HG02870 (cell line): ENCODE results near the gene EOGT.

Experiments used
- ATAC-seq: cut with Tn5 transposase; IDR thresholded peaks from one replicate; pipeline ENCODE4 v1.9.1; 2021; ENCODE audit warnings: mild to moderate bottlenecking, moderate library complexity; ENCODE audit not compliant: unreplicated experiment

Gene EOGT

DNA sequence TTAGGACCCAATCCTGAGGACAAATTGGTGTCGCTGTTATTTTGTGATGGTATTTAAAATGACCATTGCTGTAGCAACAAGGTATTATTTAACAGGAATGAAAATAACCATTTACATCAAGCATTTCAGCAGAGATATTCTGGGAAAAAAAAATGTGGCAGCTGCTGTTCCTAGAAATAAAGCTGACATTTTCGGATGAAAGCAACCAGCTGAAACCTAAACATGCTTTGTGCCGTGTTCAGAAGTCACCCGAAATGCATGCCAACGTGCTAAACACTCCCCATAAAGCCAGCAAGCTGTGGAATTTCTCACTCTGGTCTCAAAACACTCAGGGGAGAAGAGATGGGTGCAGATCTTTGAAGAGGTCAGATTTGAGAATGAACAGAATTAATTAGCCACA is 49.6 kb downstream of the EOGT start:
- no peak for ATAC-seq

DNA sequence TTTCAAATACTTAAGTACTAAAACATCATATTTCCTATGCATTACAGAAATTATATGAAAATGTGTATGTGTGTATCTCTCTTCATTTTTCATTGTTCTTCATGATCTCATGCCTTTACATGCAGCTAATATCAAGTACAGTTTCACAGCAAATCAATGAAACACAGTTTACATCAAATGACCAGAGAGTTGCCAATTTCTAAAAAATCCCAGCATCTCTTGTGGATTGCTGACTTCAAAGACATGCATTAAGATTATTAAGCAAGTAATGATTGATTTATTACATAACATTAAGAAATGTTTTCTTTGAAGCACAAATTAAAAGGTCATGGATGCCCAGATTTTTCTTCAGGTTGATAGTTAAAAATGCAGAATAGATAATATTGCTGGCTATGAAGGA is 50.1 kb downstream of the EOGT start:
- no peak for ATAC-seq

DNA sequence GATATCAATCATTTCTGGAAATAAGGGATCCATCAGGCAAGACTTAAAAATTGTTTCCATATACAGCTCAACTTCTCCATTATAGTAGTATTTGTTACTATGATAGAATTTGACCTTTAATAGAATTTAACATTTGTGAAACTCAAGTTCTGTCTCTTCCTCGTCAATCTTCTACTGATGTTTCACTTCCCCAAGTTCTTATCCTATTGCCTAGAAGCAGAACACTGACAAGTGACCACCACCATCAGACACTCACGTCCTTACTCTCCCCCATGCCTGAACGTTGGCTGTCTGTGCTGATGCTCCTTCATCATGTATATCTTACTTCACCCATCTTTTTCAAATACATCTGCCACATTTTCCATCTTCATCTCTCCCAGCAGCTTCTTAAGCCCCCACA is 54.6 kb downstream of the EOGT start:
- ATAC-seq, result no peak

DNA sequence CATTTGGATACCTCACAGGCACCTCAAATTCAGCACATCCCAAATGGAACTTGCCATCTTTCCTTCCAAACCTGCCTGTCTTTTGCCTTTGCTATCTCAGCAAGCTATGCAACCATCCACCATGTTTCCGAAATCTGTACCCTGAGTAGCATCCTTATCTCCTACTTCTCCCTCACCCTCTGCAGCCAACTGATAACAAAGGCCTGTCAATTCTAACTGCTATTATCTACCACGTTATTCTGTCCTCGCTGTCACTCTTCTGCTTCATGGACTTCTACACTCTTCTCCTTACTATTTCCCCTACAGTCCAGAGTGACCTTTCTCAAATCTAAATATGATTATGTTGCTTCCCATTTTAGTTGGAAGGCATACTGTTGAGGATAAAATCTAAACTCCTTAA is 55.6 kb downstream of the EOGT start:
- ATAC-seq, result no peak

DNA sequence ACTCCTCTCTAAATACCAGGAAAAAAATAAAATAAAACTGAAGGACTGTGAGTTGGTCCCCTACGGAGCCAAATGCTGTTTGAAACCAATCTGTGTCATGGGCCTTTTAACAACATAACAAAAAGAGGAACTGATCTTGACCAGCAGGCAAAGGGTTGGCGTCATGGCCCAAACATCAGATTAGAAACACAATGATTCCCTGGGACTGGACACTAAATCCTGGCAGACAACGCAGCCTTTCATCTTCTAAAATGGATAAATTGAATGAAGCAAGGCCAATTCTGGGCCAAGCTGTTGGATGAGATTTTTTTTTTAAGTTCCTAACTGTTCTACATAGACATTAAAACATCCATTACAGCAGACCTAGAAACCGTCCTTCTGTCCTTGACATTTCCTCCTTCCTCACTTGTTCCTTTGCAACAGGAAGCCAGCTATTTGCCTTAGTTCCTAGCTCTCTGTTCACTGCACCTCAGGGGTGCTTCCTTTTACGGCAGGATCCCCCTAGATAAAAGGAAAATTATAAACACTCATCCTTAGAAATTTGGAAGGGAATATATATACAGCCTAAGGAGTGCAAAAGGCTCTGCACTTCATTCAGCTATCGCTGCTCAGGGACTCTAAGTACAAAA is 59.6 kb downstream of the EOGT start:
- ATAC-seq, result peak; percentile 59

DNA sequence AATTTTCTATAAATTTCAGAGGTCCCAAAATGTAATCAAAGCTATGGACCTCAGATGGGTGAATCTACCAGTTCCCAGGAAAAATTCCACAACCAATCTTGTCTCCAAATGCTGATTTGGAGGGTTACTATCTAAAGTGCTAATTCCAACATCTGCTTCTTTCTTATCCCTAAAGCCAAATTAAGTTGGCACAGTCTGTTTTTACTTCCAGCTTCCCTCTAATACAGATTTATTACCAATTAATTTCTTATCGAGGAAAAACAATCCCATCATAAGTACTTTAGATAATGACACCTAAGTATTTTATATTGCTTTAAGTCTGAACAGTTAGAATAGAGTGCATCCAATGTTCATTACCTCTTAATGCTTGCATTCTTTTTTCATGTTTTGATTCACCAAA is 68.3 kb downstream of the EOGT start:
- no peak for ATAC-seq

DNA sequence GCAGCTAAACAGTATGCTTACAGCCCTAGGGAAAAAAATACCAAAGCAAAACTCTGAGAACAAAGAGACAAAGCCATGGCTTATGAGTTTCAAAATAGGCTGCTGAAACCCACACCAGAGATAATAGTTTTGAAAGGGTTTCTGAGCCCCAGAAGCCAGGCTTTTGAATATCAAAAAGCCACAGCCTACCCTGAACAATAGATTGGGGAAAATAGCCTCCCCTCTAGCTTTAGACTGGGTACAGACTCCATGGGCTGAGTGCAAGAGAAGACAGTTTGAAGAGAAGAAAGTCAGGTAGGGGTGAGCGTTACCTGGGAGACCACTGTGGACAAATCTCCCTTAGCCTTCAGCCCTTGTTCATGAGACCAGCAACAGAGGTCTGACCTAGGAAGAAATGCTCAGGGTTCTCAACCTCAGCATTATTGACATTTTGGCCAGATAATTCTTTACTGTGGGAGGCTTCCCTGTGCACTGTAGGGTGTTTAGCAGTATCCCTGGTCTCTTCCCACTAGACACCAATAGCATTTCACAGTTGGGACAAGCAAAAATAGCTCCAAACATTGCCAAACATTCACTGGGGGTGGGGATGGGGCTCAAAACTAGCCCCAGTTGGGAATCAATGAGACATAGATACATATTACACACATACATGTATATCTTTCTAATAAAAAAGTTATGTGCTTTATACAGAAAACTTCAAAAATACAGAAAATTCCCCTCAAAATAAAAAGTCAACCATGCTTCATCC is 69.6 kb downstream of the EOGT start:
- ATAC-seq, result no peak

DNA sequence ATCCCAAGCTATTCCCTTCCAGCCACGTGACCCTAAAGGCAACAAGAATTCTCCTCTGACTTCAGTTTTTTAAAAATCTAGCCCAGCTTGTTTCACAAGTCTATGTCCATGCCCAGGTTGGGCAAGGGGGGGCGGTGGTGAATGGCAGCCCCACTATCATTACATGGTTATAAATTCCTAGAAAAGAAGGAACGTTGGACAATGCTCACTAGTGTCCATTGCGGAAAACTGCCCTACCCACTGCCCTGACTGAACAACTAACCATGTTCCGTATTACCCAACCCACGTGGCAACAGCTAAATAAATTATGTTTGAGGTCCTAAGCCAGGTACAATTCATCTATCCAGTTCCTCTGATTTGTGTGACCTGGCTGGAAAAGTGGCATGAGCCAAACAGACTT is 72.4 kb downstream of the EOGT start:
- ATAC-seq, result no peak

DNA sequence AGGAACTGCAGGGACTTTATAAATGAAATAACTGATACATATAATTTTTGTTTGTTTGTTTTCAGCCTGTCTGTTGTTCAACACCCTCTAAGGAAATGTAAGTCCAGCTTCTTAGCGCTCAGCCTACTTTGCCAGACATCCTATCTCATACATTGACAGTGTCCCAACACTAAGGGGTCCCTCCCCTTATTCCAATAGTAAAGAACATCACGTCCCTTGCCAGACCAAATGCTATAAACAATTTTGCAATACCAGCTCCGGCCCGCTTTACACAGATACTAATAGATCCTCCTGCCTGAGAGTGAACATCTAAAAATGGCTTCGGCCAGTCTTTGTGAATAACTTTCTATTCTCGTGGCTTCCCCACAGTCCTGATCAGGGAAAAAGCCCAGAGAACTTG is 76.6 kb downstream of the EOGT start:
- no peak for ATAC-seq

DNA sequence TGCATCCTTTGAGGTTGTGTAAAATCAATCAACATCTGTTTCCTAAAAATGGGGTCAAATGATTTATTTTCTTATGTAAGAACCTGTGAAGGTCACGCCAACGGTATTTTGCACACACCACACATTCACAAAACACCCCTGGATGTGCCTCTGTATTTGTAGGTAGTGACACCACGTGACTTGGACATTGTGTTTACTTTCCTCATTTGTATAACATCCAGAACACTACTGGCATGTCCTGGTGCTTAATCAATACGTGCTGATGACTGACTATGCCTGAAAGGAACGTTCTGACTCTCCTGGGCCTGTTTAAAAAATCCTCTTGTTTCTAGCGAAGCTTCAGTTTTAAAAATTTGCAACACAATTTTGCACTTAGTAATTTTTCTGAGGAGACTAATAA is 77.7 kb downstream of the EOGT start:
- no peak for ATAC-seq

DNA sequence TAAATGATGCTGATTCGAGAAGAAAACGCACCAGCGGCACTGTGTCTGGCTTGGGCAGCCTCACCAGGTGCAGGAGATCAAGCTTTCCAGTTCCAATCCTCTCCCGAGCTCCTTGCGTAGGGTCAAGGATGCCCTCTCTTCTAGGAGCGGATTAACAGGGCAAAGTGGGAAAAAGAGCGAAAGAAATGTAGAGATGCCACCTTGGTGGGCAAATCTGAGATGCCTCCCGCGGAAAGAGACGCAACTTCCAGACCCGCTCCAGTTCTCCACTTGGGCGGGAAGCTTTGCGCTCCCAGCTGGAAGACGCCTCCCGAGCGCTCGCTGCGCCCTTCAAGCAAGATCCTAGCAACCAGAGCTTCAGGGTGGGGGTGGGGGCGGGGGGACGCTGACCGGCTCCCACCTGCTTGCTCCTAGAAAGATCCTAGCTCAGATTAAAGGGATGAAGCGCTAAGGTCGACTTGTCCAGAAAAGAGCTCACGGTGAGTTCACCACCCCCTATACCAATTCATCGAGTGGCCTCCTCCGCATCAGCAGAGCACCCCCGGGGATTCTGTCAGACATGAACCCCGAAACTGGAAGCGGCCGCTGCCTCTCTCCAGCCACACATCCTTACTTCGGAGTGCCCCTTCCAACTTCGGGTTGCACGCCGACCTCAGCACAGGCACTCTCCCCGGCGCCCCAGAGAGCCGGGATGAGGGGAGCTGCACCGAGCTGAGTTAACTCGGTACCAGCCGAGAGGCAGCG is 81.9 kb downstream of the EOGT start:
- no peak for ATAC-seq
